PC-3 (cell line): ENCODE measurements around the gene RER1. TPM values are rescaled to one million over a fixed set of nuclear protein-coding genes. Genes with fewer than 3 reads are reported as not detected.

Source experiments
- ATAC-seq: fragments of 200-7000 bp; cut with Tn5 transposase; 2 replicates; pipeline ENCODE4 v1.9.1; 2020; ENCODE audit warnings: mild to moderate bottlenecking, moderate library complexity
- BruUV-seq: library from RNA; stranded (reverse); fragments of 400-500 nt; replicated peaks from 2 replicates; lab custom pipeline; 2021; lab: Mats Ljungman, UMichigan
- CTCF ChIA-PET: fragments of 300-600 bp; sonication (Branson Sonifier 250); formaldehyde crosslinking; loops from one replicate; lab custom pipeline; 2022; ENCODE audit warnings: antibody characterized with exemption; lab: Charles Lee
- POLR2A ChIA-PET: fragments of 300-600 bp; sonication (Branson Sonifier 250); formaldehyde crosslinking; loops from one replicate; lab custom pipeline; 2022; ENCODE audit warnings: antibody characterized with exemption; ENCODE audit not compliant: unreplicated experiment; lab: Charles Lee
- DNase-seq: peaks from one replicate; pipeline ENCODE4 v3.0.0-alpha.2; 2015
- H2AFZ ChIP-seq: fragments of 300-600 bp; sonication (generic); 2 replicates; pipeline ENCODE4 v1.6.0; 2016; ENCODE audit warnings: antibody characterized with exemption, low read length
- H3F3A ChIP-seq: fragments of 300-600 bp; sonication (generic); one replicate; pipeline ENCODE4 v1.6.0; 2017; ENCODE audit warnings: antibody characterized with exemption, low read length, control low read depth, mild to moderate bottlenecking; ENCODE audit not compliant: unreplicated experiment
- H3K27ac ChIP-seq: fragments of 300-600 bp; sonication (generic); 2 replicates; pipeline ENCODE4 v1.5.1; 2016; ENCODE audit warnings: mild to moderate bottlenecking, low read length
- H3K27me3 ChIP-seq: fragments of 300-600 bp; sonication (generic); 2 replicates; pipeline ENCODE4 v1.6.1; 2016; ENCODE audit warnings: low read length, mixed read lengths
- H3K36me3 ChIP-seq: fragments of 300-600 bp; sonication (generic); 2 replicates; pipeline ENCODE4 v1.6.1; 2016; ENCODE audit warnings: low read depth, mixed run types, low read length, mixed read lengths
- H3K4me1 ChIP-seq: fragments of 300-600 bp; sonication (generic); 2 replicates; pipeline ENCODE4 v1.5.1; 2016; ENCODE audit warnings: low read length; ENCODE audit not compliant: insufficient read depth
- H3K4me2 ChIP-seq: fragments of 300-600 bp; sonication (generic); 2 replicates; pipeline ENCODE4 v1.6.0; 2016; ENCODE audit warnings: low read length
- H3K4me3 ChIP-seq: fragments of 300-600 bp; sonication (generic); 2 replicates; pipeline ENCODE4 v1.5.1; 2016; ENCODE audit warnings: mild to moderate bottlenecking, low read length, mixed read lengths
- H3K79me2 ChIP-seq: fragments of 300-600 bp; sonication (generic); 2 replicates; pipeline ENCODE4 v1.6.1; 2017; ENCODE audit warnings: low read length, mixed read lengths
- H3K9ac ChIP-seq: fragments of 300-600 bp; sonication (generic); 2 replicates; pipeline ENCODE4 v1.6.0; 2016; ENCODE audit warnings: mild to moderate bottlenecking, low read length
- H3K9me2 ChIP-seq: fragments of 300-600 bp; sonication (generic); replicated peaks from 2 replicates; pipeline ENCODE4 v1.6.1; 2016; ENCODE audit warnings: mixed run types, low read length, mixed read lengths
- H3K9me3 ChIP-seq: fragments of 300-600 bp; sonication (generic); 2 replicates; pipeline ENCODE4 v1.6.1; 2016; ENCODE audit warnings: low read length, mixed read lengths
- H4K20me1 ChIP-seq: fragments of 300-600 bp; sonication (generic); 2 replicates; pipeline ENCODE4 v1.6.1; 2016; ENCODE audit warnings: low read length, mixed read lengths
- CTCF ChIP-seq: fragments of 300-600 bp; sonication (generic); conservative IDR thresholded peaks from 2 replicates; pipeline ENCODE4 v1.5.1; 2017; ENCODE audit warnings: antibody characterized with exemption, low read depth, mild to moderate bottlenecking, low read length
- EZH2 ChIP-seq: fragments of 300-600 bp; sonication (generic); IDR thresholded peaks from one replicate; pipeline ENCODE4 v1.6.1; 2017; ENCODE audit warnings: antibody characterized with exemption, mild to moderate bottlenecking, low read length; ENCODE audit not compliant: unreplicated experiment
- EZH2phosphoT487 ChIP-seq: fragments of 300-600 bp; sonication (generic); IDR thresholded peaks from 2 replicates; pipeline ENCODE4 v1.6.1; 2018; ENCODE audit warnings: mild to moderate bottlenecking, antibody characterized with exemption, low read length, borderline replicate concordance
- intact Hi-C: fragments of 100-400 bp; cut with micrococcal nuclease; formaldehyde crosslinking; loops from 2 replicates; pipeline ENCODE4 v1.9.0; 2023
- total RNA-seq: library from RNA; depleted of rRNA; stranded (reverse); fragments of >200 nt; gene quantifications from 2 replicates; pipeline ENCODE4 v1.2.3, GENCODE V29; 2014

The RER1 gene
- total RNA-seq, 1 experiment from 2014 or later: 160 TPM

- Histone ChIP-seq H3K4me1 (no peaks in the 10 kb centered on the region), H3K36me3 (no peaks in the 10 kb centered on the region), H2AFZ (no peak overlapping the region), H3F3A (no peaks in the 10 kb centered on the region), H3K9ac (no peak overlapping the region), H3K27ac (no peak overlapping the region), H3K4me3 (no peak overlapping the region), H3K27me3 (no peaks in the 10 kb centered on the region), H3K9me2 (no peaks in the 10 kb centered on the region), H4K20me1 (no peaks in the 10 kb centered on the region), H3K4me2 (no peak overlapping the region), H3K9me3 (no peaks in the 10 kb centered on the region), H3K79me2 (no peaks in the 10 kb centered on the region)
- ChIA-PET POLR2A (no interaction called here), CTCF (no interaction called here)
- no TSS peak for BruUV-seq
- ATAC-seq (no peak), DNase-seq (no peak)
- intact Hi-C loops: no loop called here
- TF ChIP-seq EZH2 (no peak), CTCF (no peak), EZH2phosphoT487 (no peak)
These were observed 34.9 kb downstream of the RER1 start for GRCh38 chr1:2426540-2426939.

- no TSS peak for BruUV-seq
- DNase-seq (no peak), ATAC-seq (no peak)
- ChIA-PET POLR2A (no interaction called here), CTCF (no interaction called here)
- no peaks in the 10 kb centered on the region for H3K27me3 ChIP-seq
- no peak overlapping the region for H3K27ac ChIP-seq
- H3K4me3 ChIP-seq: no peak overlapping the region
- H3K9ac ChIP-seq: no peak overlapping the region
- H3F3A ChIP-seq: no peaks in the 10 kb centered on the region
- no peaks in the 10 kb centered on the region for H3K36me3 ChIP-seq
- H2AFZ ChIP-seq: no peak overlapping the region
- TF ChIP-seq CTCF (no peak), EZH2phosphoT487 (no peak), EZH2 (no peak)
- H3K9me3 ChIP-seq: no peaks in the 10 kb centered on the region
- H3K9me2 ChIP-seq: no peaks in the 10 kb centered on the region
- no peaks in the 10 kb centered on the region for H4K20me1 ChIP-seq
- H3K4me1 ChIP-seq: no peaks in the 10 kb centered on the region
- no peak overlapping the region for H3K4me2 ChIP-seq
- no peaks in the 10 kb centered on the region for H3K79me2 ChIP-seq
- intact Hi-C loops: no loop called here
These were observed 35.4 kb downstream of the RER1 start for GRCh38 chr1:2427051-2427450.

GRCh38 chr1:2427976-2428375, 36.3 kb downstream of the RER1 start:
- Histone ChIP-seq H3K36me3 (no peaks in the 10 kb centered on the region), H3K79me2 (no peaks in the 10 kb centered on the region), H3K4me2 (no peak overlapping the region), H4K20me1 (no peaks in the 10 kb centered on the region), H3F3A (no peaks in the 10 kb centered on the region), H3K27ac (no peak overlapping the region), H3K4me3 (no peak overlapping the region), H3K9me3 (no peaks in the 10 kb centered on the region), H3K9ac (no peak overlapping the region), H3K27me3 (peaks cover 8% of the 10 kb centered on the region), H2AFZ (no peak overlapping the region), H3K9me2 (no peaks in the 10 kb centered on the region), H3K4me1 (no peaks in the 10 kb centered on the region)
- TF ChIP-seq EZH2 (no peak), EZH2phosphoT487 (no peak), CTCF (no peak)
- intact Hi-C loops: no loop called here
- DNase-seq (no peak), ATAC-seq (no peak)
- no TSS peak for BruUV-seq
- ChIA-PET CTCF (no interaction called here), POLR2A (no interaction called here)
